ENCODE measurements around the gene USP6NL.

GRCh38 chr10:11429439-11430052 lies 181.9 kb downstream of the USP6NL start:
- TF ChIP-seq, protein P1, sequence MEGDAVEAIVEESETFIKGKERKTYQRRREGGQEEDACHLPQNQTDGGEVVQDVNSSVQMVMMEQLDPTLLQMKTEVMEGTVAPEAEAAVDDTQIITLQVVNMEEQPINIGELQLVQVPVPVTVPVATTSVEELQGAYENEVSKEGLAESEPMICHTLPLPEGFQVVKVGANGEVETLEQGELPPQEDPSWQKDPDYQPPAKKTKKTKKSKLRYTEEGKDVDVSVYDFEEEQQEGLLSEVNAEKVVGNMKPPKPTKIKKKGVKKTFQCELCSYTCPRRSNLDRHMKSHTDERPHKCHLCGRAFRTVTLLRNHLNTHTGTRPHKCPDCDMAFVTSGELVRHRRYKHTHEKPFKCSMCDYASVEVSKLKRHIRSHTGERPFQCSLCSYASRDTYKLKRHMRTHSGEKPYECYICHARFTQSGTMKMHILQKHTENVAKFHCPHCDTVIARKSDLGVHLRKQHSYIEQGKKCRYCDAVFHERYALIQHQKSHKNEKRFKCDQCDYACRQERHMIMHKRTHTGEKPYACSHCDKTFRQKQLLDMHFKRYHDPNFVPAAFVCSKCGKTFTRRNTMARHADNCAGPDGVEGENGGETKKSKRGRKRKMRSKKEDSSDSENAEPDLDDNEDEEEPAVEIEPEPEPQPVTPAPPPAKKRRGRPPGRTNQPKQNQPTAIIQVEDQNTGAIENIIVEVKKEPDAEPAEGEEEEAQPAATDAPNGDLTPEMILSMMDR (conservative IDR thresholded peaks at IDR 0.05; ENCODE audit: low read depth, low read length): no peak
- no peak for TF ChIP-seq EZH2 (IDR thresholded peaks at IDR 0.05; ENCODE audit: low read length, unreplicated experiment)
- no peak for TF ChIP-seq EZH2phosphoT487 (IDR thresholded peaks at IDR 0.05; ENCODE audit: borderline replicate concordance, low read length)

All from PC-3 (cell line).